Omental fat pad (tissue), 4 donors: ENCODE measurements around the gene ATP13A3. TPM values are rescaled to one million over a fixed set of nuclear protein-coding genes. Genes with fewer than 3 reads are reported as not detected.
A peak's percentile ranks its signal among the peaks of the same experiment; 100 is the strongest.

ENCODE experiments used
- ATAC-seq: fragments of 150-250 bp; one replicate; pipeline ENCODE4 v1.9.1; 2016; ENCODE audit warnings: mild to moderate bottlenecking, moderate library complexity; ENCODE audit not compliant: low FRiP score
- DNase-seq: peaks from one replicate; pipeline ENCODE4 v3.0.0-alpha.2; 2019; ENCODE audit warnings: low spot score
- CTCF ChIP-seq, 3 donors: fragments of 450-650 bp; IDR thresholded peaks; one replicate each; pipeline ENCODE4 v1.5.1; 2016 to 2017; ENCODE audit warnings: antibody characterized with exemption in 3 of 3, mild to moderate bottlenecking in 3 of 3, moderate library complexity in 2 of 3
- total RNA-seq, 4 donors: library from RNA; depleted of rRNA; stranded (reverse); fragments of >200 nt; gene quantifications; one replicate each; pipeline ENCODE4 v1.1.0, GENCODE V29; 2016

ATP13A3 gene
- total RNA-seq, 4 donors from 2014 or later, result 124 to 638 (median 294) TPM

GRCh38 chr3:194489736-194490612 lies 3.2 kb upstream of the ATP13A3 start:
- TF ChIP-seq CTCF (IDR thresholded peaks at IDR 0.05), result no peak
- DNase-seq (no peak), ATAC-seq (no peak)

- no peak for TF ChIP-seq CTCF (IDR thresholded peaks at IDR 0.05)
- DNase-seq (no peak), ATAC-seq (peak; percentile 39)
Measured at GRCh38 chr3:194488055-194488742, 1.4 kb upstream of the ATP13A3 start.

GRCh38 chr3:194487289-194488054 lies 670 bp upstream of the ATP13A3 start:
- ATAC-seq, result peak; percentile 15
- TF ChIP-seq CTCF (IDR thresholded peaks at IDR 0.05), result no peak
- peak; percentile 46 for DNase-seq

- DNase-seq (no peak), ATAC-seq (peak; percentile 16)
- no peak for TF ChIP-seq CTCF (IDR thresholded peaks at IDR 0.05)
Measured at GRCh38 chr3:194485881-194486539, 792 bp downstream of the ATP13A3 start.

- no peak for TF ChIP-seq CTCF (IDR thresholded peaks at IDR 0.05)
- no peak for DNase-seq
- ATAC-seq, result peak; percentile 2
Measured at GRCh38 chr3:194485468-194485880, 1.3 kb downstream of the ATP13A3 start.

GRCh38 chr3:194484614-194485013 lies 2.2 kb downstream of the ATP13A3 start:
- no peak for DNase-seq
- no peak for ATAC-seq
- no peak for TF ChIP-seq CTCF (IDR thresholded peaks at IDR 0.05)
